Non-pigmented ciliary epithelial cell (primary cell): ENCODE results near the gene GNB5.
"Not testable (repeated sequence)": the region's sequence is repeated elsewhere in the genome, so short reads cannot be mapped to it uniquely, and the experiment has no call there.

ENCODE experiments used
- DNase-seq: peaks from one replicate; pipeline ENCODE4 v3.0.0-alpha.2; 2010; ENCODE audit warnings: low read depth

GNB5 gene

GRCh38 chr15:52206446-52206845 lies 15.3 kb upstream of the GNB5 start:
- no peak for DNase-seq

- no peak for DNase-seq
Observed at GRCh38 chr15:52204657-52205056, 13.5 kb upstream of the GNB5 start.

GRCh38 chr15:52200831-52201365 lies 9.7 kb upstream of the GNB5 start:
- no peak for DNase-seq

- no peak for DNase-seq
Observed at GRCh38 chr15:52199271-52199670, 8.1 kb upstream of the GNB5 start.

GRCh38 chr15:52196891-52197290 lies 5.7 kb upstream of the GNB5 start:
- no peak for DNase-seq

- no peak for DNase-seq
Observed at GRCh38 chr15:52193791-52194190, 2.6 kb upstream of the GNB5 start.

- DNase-seq, result no peak
Observed at GRCh38 chr15:52193321-52193720, 2.1 kb upstream of the GNB5 start.

GRCh38 chr15:52186651-52187486 lies 4.3 kb downstream of the GNB5 start:
- DNase-seq, result no peak

- DNase-seq, result no peak
Observed at GRCh38 chr15:52185151-52185561, 6.0 kb downstream of the GNB5 start.

- no peak for DNase-seq
Observed at GRCh38 chr15:52184721-52185120, 6.5 kb downstream of the GNB5 start.

- DNase-seq, result no peak
Observed at GRCh38 chr15:52183562-52184173, 7.5 kb downstream of the GNB5 start.

GRCh38 chr15:52181938-52182780 lies 9.0 kb downstream of the GNB5 start:
- DNase-seq, result no peak

- DNase-seq, result no peak
Observed at GRCh38 chr15:52180851-52181450, 10.2 kb downstream of the GNB5 start.

GRCh38 chr15:52180196-52180835 lies 10.9 kb downstream of the GNB5 start:
- DNase-seq, result no peak

GRCh38 chr15:52179278-52180195 lies 11.7 kb downstream of the GNB5 start:
- peak; percentile 18 for DNase-seq

- no peak for DNase-seq
Observed at GRCh38 chr15:52178765-52179164, 12.4 kb downstream of the GNB5 start.

GRCh38 chr15:52172869-52173268 lies 18.3 kb downstream of the GNB5 start:
- no peak for DNase-seq

- no peak for DNase-seq
Observed at GRCh38 chr15:52171807-52172206, 19.4 kb downstream of the GNB5 start.

GRCh38 chr15:52171386-52171785 lies 19.8 kb downstream of the GNB5 start:
- DNase-seq, result no peak

GRCh38 chr15:52170199-52170598 lies 21.0 kb downstream of the GNB5 start:
- not testable (repeated sequence) for DNase-seq
